LNCAP (cell line): ENCODE measurements around the gene ANTXRL.

Source experiments
- TF ChIP-seq, protein P1 (sequence below): fragments of 450-650 bp; IDR thresholded peaks from 2 replicates; pipeline ENCODE4 v1.5.1; 2017; ENCODE audit warnings: mild to moderate bottlenecking

The ANTXRL gene

DNA sequence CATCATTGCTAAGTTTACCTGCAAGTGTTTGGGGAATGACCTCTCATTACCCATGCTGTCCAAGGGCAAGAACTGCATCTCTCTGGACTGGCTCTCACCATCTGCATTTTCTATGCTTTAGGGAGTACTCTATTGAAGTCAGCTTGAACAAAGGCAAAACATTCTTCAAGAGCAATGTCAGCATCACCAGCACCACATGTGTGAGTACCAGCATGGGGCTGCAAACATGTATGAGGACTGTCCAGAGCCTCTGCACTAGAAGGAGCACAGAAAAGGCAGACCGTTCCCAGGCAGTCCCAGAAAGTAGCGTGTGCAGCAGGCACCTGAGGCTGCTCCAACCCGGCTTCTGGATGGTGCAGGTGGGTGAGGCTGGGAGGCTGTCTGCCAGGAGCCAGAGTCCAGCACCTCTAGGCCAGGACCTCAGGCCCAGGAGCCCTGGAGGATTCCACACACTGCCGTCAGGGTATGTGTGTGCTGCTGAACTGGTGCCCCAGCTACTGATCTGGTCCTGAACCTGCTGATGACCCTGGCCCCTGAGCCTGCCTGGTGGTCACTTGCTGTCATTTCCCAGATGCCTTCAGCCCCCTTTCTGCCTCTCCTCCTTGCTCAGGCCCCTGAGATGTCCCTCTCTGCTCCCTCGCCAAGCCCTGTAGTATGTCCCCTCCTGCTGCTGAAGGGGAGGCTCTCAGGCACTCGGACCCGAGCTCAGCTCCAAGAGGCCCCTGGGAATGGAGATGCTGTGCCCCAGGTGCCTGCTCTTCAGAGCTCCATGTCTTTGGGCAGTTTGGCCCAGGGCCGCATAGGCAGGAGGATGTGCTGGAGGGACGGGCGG, 20.7 kb downstream of the ANTXRL start:
- TF ChIP-seq, protein P1, sequence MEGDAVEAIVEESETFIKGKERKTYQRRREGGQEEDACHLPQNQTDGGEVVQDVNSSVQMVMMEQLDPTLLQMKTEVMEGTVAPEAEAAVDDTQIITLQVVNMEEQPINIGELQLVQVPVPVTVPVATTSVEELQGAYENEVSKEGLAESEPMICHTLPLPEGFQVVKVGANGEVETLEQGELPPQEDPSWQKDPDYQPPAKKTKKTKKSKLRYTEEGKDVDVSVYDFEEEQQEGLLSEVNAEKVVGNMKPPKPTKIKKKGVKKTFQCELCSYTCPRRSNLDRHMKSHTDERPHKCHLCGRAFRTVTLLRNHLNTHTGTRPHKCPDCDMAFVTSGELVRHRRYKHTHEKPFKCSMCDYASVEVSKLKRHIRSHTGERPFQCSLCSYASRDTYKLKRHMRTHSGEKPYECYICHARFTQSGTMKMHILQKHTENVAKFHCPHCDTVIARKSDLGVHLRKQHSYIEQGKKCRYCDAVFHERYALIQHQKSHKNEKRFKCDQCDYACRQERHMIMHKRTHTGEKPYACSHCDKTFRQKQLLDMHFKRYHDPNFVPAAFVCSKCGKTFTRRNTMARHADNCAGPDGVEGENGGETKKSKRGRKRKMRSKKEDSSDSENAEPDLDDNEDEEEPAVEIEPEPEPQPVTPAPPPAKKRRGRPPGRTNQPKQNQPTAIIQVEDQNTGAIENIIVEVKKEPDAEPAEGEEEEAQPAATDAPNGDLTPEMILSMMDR: no peak

DNA sequence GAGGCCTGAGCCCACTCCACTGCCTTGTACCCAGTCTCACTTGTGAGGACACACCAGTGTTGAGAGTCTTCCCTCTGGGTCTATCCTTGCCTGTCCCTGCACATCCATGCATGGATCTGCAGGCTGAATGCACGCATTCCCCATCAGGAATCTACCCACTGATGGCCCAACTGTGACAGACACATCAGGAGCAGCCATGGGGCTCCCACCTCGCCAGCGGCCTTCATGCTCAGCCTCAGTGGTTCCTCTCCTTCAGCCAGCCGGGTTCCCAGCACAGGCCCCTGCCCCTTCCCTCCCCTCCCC, 21.3 kb downstream of the ANTXRL start:
- TF ChIP-seq, protein P1: no peak

DNA sequence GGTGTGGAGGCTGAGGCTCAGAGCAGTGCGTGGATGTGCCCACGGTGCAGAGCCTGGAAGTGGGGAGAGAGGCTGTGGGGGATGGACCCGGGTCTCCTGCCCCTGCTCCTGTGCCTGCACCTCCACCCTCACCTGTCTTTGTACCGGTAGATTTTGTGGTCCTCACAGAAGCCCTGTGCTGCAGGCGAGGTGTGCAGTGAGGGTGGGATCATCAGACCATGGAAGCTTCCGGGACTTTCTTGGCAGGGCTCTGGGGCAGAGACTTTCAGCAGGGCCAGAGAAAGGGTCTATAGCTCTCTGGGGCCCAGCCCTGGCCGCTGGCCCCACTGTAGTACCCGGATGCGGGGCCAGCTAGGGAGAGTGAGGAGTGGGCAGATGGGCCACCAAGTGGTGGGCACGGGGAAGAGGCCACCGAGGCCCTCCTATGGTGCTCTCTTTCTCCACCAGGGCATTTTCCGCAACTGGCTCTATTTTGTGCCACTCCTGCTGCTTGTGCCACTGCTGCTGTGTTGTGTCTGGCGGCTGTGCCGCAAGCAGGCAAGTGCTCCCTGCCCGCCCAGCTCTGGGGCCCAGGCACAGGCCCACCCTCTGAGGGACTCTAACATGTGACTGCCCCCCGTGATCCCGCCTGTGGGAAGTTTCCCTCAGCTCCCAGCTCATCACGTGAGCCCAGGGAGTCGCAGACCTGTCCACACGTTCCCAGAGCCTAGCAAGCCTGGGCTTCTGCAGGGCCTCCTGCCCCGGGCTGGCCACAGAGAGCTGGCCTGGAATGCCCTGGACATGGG, 22.1 kb downstream of the ANTXRL start:
- TF ChIP-seq, protein P1: no peak

DNA sequence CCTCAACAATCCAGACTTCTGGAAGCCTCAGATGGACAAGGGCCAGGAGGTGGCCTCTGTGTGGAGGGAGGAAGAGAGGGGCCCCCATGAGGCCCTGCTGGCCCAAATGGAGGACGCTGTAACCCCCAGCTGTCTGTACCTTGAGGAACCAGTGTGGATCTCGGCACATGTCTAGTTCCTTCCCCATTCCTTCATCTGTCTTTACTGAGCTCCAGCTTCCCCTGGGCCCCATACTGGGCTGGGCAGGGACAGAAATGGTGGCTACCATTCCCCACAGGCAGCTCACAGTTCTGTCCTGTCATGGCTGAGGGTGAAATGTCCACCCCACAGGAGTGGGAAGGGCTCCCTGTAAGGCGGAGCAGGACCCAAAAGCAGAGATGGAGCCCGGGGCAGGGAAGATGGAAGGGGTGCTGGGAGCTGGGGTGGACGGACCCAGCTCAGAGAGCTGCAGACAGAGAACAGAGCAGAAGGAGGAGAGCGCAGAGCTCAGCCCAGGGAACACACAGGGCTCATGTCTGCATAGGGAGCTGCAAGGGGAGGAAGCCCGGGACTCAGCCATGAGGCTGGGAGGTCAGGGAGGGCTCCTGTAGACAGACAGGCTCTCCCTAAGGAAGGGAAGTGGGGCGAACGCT, 22.8 kb downstream of the ANTXRL start:
- TF ChIP-seq, protein P1: no peak

DNA sequence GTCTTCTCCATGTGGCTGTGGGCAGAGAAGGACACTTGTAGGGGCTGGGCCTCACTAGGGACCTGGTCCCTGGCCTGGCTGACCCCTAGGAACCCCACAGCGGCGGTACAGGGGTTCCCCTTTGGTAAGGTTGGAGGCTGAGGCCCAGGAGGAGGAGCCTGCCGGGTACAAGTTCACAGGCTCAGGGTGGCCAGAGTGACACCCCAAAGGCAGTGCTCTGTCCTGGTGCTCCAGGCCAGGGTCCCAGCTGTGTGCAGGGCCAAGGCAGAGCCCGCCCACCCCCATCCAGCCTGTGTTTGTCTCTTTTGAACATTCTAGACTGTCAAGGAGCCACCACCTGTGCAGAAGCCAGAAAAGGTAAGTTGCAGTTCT, 23.3 kb downstream of the ANTXRL start:
- TF ChIP-seq, protein P1: no peak

DNA sequence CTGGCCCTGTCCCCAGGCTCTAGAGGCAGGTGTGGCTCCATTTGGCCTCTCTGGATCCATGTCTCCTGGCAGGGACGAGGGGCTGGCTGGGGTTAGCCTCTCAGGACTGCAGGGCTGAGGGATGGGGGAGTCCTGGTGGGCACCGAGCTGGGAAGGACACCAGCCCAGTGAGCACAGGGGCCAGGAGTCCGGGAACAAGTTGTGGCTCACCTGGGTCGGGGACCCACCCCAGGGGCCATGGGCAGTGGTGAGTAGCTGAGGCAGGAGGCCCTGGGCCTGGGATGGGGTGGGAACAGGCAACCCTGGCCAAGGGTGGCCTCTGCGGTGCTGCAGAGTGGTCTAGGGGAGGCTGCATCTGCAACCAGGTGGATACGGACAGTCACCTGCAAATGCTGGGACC, 24.1 kb downstream of the ANTXRL start:
- TF ChIP-seq, protein P1: no peak

DNA sequence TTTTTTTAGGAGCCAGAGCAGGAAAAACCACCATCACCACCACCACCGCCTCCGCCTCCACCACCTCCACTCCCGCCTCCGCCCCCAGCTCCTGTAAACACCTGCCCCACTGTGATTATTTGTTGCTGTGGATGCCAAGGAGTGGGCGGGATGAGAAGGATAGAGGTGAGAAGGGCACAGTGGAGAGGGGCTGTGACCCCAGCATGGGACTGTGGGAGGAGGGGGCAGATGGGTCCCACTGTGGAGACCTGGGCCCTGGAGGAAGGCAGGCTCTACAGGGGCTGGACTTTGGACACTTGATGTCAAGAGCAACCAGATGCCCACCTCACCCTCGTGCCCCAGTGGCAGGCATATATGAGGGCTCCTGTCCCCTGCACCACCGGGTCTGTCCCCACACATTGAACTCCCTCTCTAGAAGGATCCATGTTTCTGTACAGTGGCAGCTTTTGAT, 24.7 kb downstream of the ANTXRL start:
- TF ChIP-seq, protein P1: no peak
